ENCODE results near the gene DIPK2B.

Gene DIPK2B, protein sequence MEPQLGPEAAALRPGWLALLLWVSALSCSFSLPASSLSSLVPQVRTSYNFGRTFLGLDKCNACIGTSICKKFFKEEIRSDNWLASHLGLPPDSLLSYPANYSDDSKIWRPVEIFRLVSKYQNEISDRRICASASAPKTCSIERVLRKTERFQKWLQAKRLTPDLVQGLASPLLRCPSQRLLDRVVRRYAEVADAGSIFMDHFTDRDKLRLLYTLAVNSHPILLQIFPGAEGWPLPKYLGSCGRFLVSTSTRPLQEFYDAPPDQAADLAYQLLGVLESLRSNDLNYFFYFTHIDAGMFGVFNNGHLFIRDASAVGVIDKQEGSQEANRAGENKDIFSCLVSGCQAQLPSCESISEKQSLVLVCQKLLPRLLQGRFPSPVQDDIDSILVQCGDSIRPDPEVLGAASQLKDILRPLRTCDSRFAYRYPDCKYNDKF

DNA sequence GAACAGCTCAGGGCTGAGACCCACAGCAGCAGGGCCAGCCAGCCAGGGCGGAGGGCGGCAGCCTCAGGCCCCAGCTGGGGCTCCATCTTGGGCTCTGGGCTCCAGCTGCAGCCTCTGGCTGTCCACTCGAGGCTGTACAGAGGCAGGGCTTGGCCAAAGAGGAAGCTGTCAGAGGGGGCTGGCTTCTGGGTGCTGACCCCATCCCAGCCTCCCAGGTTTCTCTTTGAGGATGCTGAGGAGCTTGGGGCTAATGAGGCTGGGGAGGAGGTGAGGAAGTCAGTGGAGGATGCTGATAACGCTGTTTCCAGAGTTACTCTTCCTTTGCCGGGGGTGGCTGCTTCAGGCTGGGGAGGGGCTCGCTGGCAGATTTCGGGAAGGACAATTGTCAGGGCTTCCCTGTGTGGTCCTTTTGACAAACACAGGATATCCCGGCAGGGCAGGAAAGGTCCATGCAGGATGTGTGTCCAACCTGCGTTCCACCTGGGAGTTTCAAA is at the start of gene DIPK2B:
DIPK2B (minus strand) TSS at position 136 of the 494 bp plus-strand sequence; CDS start at position 86, 50 bp downstream.
- DNase-seq: no peak

DNA sequence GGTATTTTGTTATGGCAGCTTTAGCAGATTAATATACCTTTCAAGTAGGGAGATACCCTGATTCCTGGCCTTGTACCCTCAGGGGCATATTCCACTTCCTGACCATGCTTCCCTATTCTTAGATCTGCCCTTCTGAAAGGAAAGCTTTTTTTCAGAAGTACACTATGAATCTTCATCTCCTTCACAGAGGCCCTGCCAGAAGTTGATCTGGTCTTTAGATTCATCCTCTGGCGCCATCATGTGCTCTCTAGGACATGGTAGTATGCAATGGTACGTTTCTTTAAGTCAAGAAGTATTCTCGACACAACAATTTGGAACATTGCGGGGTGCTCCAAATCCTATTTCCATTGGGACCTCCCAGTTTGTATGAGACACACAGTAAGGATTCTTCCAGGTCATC is 39.6 kb upstream of the DIPK2B start:
- DNase-seq: no peak

DNA sequence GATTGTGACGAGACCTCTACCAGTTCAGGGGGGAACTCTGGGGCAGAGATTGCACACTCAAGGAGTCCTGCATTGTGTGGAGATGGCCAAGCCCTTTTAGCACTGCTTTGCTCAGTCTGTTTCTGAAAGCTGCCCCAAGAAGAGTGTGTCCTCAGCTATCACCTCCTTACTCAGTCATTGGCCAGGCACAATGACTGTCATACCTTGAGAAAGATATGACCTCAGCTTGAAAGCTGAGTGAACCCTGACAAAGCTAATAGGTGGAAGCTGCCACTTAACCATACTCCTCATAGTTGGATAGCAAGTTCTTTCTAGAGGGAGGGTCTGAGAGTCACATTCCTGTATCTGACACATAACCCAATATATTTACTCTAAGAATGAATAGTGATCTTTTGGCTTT is 37.8 kb upstream of the DIPK2B start:
- no peak for DNase-seq

DNA sequence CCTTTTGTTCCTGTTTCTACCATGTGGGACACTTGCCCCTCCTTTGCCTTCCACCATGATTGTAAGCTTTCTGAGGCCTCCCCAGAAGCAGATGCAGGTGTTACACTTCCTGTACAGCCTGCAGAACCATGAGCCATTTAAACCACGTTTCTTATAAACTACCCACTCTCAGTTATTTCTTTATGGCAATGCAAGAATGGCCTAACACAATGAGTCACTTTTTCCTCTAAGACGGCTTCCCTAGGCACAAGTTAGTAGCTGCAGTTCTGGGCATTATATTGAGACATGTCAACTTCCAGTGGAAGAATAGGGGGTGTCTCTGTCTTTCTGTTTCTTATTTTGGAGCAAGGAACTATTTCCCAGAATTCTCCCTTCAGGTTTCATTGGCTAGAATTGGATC is 32.9 kb upstream of the DIPK2B start:
- no peak for DNase-seq

DNA sequence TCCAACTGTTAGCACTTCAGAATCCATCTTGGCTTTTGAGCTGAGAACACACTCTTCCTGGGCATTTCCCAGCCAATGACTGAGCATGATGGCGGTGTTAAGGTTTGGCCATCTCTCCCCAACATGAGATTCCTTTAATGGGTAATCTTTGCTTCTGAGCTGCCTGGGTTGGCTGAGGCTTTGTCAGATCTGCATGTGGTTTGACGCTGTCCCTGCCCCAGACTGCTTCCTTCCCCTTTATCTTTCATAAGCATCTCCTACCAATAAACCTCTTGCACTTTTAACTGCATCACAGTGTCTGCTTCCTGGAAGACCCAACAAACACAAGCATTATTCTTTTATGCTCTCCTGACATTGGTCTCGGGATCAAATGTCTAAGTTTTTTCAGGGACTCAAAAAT is 31.5 kb upstream of the DIPK2B start:
- no peak for DNase-seq

DNA sequence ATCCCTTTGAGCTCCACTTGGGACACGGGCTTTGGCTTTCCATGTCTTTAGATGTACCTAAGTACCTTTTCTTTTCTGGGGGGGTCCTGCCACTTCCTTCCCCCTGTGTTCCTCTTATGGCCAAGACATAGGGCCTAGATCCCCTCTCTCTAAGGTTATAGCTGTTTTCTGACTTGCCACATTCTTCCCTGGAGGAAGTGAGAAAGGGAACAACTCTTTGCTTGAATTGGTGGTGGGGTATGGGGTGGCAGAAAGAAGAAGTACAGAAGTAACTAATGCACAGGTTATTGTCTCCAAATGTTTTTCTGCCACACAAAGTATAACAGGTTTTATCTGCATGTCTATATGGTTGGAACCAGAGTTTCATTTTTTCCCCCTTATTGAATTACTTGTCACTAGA is 29.7 kb upstream of the DIPK2B start:
- no peak for DNase-seq

DNA sequence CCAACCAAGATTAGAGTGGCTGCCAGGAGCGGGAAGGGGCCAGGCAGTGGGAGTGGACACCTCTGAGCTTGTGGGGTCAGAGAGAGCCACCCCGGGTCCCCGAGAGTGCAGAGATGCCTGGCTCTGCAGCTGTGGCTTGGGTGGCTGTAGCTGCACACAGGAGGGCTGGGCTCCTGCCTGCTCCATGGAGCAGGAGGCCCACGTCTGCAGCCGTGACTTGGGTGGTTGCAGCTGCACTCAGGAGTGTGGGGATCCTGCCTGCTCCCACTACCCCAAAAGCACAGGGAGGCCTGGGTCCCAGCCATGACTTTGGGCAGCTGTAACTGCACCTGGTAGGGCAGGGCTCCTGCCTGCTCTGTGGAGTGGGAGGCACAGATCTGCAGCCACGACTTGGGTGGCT is 28.7 kb upstream of the DIPK2B start:
- no peak for DNase-seq

DNA sequence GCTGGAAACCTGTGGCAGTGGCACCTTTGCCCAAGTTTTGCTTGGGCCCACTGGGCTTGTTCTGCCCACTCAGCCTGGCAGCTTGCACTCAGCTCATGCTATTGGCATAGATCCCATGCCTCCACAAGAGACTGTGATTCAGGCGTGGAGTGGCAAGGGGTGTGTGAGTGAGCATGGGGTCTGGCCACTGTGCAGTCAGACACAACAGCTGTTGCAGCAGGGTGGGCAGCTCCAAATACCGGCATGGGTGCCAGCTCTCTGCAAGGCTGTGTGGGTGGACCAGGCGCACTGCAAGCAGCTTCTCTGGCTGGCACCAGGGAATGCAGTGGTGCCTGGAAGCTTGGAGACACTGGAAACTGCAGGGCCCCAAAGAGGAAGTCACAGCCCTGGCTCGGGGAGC is 27.4 kb upstream of the DIPK2B start:
- DNase-seq: no peak

DNA sequence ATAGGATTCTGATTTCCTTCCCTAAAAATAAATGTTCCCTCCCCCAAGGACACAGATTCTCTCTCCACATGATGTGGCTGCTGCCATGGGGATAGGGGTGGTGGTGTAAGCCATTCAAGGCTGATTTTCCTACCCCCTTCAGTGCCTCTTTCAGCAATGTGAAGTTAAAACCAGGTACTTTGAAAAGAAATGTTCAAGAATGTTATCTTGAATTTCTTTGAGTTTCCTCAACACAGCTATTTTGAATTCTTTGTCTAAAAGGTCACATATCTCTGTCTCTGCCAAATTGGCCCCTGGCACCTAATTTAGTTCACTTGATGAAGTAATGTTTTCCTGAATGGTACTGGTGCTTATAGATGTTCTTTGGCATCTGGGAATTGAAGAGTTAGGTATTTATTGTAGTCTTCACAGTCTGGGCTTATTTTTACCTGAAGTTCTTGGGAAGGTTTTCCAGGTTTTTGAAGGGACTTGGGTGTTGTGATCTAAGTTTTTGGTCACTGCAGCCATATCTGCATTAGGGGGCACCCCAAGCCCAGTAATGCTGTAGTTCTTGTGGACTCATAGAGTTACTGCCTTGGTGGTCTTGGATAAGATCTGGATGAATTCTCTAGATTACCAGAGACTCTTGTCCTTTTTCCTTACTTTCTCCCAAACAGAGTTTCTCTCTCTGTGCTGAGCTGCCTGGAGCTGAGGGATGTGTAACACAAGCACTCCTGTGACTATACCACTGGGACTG is 7.6 kb upstream of the DIPK2B start:
- no peak for DNase-seq

DNA sequence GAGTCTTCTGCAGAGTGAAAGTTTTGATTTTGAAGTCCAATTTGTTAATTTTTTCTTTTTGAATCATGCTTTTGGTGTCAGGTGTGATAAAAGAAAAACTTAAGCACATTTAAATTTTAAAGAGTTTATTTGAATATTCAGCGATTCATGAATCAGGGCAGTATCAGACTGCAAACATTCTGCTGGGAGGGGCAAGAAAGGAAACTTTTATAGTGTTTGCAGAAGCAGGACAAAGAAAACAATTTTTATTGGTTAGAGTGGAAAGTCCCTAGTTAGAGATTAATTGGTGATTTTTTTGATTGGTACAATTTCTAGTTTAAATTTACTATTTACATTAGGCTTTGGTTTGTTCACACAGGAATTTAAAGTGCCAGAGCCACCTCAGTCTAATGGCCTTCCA is 1.5 kb upstream of the DIPK2B start:
- no peak for DNase-seq

DNA sequence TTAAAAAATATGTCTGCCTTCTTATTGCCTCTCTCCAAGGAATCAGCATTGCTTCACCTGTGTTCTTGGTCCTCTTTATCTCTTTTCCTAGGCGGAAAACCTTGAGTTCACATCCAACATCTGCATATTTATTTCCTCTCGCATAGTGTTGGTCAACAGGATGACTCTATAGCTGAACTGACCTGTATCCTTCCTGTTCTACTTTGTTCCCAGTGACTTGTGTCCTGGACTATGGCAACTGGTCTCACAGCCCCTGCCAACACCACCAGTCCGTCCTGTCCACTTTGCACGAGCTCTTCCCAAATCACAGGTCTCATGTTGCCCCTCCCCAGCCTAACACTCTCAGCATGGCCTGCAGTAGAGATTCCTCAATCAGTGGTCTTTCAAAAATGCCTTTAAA is 2.0 kb downstream of the DIPK2B start:
- DNase-seq: no peak

DNA sequence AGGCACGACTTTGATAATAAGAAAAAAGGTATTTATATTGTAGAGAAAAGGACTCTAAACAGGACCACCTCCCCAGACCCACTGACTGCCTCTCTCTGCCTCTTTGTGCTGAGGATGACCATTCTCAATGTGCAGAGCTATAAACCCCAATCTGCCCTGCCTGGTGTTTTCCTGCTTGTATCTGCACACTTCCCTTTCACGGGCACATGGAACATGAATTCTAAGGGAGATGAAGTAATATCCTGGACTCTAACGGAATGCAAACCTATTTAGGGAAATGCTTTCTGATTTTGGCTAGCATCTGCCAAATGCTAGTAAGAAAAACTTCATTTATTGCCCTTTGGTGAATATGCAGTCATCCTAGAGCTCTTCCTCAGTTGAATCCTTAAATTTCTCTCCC is 2.4 kb downstream of the DIPK2B start:
- DNase-seq: no peak

DNA sequence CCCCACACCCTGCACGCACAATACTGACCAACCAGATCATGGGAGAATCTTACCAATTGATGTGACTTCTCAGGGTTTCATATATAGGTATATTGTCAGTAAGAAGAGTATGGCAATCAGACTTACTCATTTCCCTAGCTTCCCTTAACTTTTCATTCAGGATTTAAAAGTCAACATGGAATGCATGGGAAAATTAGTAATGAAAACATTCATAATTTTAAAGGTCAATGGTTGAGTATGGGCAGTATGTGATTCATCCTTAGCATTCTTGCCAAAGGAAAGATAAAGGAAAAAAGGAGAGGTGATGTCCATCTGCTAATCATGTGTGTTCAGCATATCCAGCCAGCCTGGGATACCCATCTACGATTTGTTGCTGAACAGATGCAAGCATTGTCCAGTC is 4.0 kb downstream of the DIPK2B start:
- DNase-seq: no peak

DNA sequence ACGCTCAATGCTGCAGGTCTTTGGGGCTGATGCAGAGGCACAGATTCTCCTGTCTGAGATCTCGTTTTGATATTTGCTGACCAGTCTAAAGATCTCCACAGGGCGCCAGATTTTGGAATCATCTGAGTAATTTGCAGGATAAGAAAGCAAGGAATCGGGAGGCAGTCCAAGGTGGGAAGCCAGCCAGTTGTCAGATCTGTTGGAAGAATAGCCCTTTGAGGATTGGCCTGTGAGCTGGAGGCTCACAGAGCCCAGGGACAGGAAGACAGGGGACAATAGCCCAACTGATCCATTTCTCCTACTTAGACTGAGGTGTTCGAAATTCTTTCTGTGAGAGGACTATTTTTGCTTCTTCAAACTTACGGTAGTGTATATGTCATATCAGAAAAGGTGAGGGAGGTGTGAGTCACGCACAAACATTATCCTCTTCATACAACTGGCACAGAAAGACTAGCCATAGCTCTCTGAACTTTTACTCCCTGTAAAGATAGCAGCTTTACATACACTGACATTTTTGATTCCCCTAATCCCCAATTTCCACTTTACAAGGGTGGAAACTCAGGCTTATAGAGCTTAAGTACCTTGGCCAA is 8.8 kb downstream of the DIPK2B start:
- DNase-seq: no peak

DNA sequence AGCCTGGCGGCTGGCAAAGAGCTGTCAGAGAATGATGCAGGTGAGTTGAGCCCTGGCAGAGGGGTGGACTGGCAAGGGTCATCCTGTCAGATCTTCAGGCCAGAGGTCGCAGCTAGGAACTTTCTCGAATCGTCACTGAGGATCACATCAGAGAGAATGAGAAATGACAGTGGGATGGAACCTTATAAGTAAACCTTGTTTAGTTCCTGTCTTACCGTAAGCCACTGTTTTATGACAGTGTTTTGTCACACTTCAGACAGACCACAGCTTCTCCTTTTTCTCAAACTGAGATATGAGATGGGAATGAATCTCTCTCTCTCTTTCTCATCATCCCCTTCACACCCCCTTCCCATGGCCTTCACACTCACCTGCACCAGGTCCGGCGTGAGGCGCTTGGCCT is 9.3 kb downstream of the DIPK2B start:
- no peak for DNase-seq

DNA sequence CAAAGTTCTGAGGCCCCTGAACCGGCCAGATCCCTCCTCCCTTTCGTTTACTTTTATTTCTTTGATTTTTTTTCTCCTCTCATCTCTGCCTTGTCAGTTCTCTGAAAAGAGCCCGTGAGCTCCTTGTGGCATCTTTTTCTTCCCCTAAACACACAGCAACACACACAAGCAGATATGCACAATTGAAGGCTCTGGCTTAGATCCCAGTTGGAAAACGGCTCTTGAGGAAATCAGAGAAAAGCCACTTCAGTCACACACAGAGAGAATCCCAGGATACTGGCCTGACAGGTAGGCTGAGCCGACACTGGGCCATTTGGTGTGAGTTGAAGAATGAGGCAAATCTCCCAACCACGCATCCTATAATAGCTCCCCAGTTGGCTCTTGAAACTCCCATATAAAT is 12.9 kb downstream of the DIPK2B start:
- DNase-seq: no peak

DNA sequence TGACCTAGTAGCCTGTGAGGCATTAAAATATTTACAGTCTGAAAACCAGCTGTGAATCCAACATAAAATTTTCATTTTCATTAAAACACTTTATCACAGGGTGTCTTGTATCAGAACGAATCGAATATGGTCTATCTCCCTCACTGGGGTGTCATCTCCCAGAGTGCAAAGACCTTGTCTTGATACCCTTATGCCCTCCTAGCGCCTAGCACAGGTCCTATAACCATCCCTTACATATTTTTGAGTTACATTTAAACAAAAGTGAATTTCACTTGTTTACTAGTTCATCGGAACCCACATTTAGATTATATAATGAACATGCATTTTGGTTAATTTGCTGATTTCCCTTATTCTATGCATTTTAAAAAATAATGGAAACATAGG is 14.0 kb downstream of the DIPK2B start:
- DNase-seq: no peak

DNA sequence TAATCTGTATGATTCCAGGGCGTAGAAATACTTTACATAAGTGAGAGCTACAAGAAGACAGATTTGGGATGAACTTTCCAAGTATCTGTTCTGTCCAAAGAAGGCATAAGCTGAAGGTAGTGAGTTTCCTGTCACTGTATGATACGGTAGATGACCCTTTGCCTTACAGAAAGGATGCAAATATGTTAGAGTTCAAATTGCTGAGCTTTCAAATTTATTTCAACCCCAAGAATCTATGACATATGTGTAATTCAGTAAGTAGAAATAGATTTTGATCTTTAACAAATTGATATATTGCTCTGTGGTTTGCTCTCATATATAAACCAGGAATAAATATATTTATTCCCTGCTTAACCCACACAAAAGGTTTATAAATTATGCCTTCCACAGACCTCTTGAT is 16.5 kb downstream of the DIPK2B start:
- no peak for DNase-seq

DNA sequence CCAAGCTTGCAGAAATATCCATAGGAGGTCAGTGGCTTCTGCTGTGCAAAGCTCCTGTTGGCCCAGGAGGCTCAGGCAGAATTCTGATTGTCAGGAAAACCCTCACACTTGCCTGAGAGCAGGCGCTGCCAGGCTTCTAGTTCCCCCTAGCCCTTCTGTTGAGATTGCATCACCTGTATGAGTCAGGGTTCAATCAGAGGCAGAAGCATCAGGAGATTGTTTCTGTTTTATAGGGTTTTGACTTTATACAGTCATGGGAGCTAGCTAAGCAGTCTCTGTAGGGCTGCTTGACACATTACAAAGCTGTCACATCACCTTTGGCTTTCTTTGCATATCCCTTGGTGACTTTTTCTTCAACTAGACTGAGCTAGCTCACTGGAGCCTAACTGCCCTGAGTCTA is 27.8 kb downstream of the DIPK2B start:
- no peak for DNase-seq

DNA sequence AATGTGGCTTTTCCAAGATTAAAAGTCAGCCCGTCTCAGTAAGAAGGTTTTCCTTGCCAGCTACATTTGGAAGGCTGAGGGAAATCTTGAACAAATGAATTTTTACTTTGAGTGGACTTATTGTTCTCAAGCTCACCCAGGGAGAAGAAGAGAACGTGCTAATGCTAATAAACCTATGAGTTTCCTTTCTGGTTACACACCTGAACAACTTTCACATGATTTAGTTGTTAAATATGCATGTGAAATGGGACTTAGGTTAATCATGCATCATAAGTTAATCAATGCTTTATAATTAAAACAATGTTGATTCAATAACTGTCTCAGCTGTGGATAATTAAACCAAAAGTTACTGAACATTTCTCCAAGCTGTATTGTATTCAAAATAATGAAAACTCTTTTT is 33.9 kb downstream of the DIPK2B start:
- no peak for DNase-seq

DNA sequence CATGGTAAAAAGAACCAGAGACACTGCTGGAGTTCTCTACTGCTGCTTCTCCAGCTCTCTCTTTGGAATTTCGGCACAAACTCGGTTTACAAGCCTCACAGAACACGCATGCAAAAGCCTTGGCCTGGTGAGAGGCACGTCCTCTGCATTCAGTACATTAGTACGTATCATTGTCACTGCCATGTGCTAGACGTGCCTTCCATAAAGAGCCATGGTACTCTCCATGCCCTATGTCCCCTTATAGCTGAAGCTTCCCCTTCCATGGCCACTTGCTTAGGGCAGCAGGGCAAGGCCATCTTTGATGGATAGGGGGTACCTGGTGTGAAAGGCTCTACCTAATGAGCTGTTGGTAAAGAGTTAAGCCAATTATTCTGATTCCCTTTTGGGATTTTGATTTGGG is 35.0 kb downstream of the DIPK2B start:
- no peak for DNase-seq

DNA sequence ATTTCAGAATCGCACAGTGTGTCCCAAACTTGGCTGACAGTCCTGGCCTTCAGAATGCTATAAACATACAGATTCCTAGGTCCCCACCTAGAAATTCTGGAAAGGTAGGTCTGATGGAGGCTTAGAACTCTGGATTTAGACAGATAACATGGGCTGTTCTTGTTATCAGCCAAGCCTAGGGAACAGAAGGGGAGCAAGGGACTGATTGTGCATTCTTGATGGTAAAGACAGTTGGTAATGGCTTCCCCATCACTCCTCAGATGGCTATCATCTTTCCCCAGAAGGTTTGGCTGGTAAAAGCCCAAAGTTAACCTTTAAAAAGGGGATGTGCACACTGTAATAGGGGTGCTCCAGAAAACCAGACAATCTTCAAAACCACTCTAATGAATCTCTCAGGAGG is 35.7 kb downstream of the DIPK2B start:
- no peak for DNase-seq

DNA sequence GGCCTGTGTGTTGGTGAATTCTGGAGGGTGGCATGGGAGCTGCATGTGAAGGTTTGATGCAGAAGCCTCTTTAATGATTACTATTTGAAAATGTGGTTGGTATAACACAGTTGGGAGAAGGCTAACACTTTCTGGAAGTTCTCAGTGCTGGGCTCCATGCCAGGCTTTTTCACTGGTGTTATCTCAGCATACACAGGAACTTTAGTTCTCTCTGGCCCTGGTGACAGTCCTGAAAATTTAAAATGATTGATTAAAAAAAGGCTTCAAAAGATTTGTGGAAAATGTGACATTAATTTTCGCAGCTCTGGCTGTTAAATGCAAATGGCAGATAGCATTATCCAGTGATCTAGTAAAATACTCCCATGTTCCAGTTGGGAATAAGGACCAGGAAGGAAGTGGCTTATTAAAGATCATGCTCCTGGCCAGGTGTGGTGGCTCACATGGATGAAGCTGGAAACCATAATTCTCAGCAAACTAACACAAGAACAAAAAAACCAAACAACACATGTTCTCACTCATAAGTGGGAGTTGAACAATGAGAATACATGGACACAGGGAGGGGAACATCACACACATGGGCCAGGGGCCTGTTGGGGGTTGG is 36.6 kb downstream of the DIPK2B start:
- no peak for DNase-seq

DNA sequence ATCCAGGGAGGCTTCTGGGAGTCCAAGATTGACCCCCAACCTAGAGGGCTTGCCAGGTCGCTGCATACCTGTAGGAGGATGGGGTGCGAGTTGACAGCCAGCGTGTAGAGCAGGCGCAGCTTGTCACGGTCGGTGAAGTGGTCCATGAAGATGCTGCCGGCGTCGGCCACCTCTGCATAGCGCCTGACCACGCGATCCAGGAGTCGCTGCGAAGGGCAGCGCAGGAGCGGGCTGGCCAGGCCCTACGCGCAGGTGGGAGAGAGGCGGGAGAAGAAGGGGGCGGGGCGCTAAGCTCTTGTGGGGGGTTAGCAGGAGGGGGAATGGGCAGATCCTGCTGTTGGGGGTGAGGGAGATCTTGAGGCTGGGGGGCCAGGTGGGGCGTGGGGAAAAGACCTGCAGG is 43.0 kb downstream of the DIPK2B start:
- no peak for DNase-seq

Data from 8988T (cell line).